ENCODE measurements around the gene WWOX. TPM values are rescaled to one million over a fixed set of nuclear protein-coding genes. Genes with fewer than 3 reads are reported as not detected.

The WWOX gene
- total RNA-seq, 1 experiment from 2014 or later: 35.6 TPM

DNA sequence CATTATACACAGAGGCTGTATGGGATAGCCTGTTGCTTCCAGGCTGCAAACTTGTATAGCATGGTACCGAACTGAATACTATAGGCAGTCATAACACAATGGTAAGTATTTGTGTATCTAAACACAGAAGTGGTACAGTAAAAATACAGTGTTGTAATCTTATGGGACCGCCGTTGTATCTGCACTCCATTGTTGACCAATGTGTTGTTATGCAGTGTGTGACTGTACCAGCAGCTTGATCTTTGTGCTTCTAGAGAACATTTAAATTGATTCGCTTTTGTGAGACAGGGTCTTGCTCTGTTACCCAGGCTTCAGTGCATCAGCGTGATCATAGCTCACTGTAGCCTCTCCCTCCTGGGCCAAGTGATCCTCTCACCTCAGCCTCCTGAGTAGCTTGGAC, 31.5 kb downstream of the WWOX start:
- Histone ChIP-seq H3K36me3 (ENCODE audit: low read depth) (no peaks in the 10 kb centered on the region), H3F3A (ENCODE audit: insufficient read depth, low read depth) (no peaks in the 10 kb centered on the region), H3K27ac (no peak overlapping the region), H3K4me2 (no peak overlapping the region), H3K9me2 (ENCODE audit: insufficient read depth) (no peaks in the 10 kb centered on the region), H3K4me3 (no peak overlapping the region), H3K9me3 (ENCODE audit: insufficient read depth, low read depth) (no peaks in the 10 kb centered on the region), H3K4me1 (replicated peaks; ENCODE audit: insufficient read depth) (no peaks in the 10 kb centered on the region), H3K79me2 (ENCODE audit: low read depth) (no peaks in the 10 kb centered on the region), H4K20me1 (ENCODE audit: insufficient read depth) (no peaks in the 10 kb centered on the region), H3K27me3 (ENCODE audit: insufficient read depth, low read depth) (no peaks in the 10 kb centered on the region), H2AFZ (no peak overlapping the region)
- no peak for TF ChIP-seq EZH2 (IDR thresholded peaks at IDR 0.05; ENCODE audit: low read depth)
- TF ChIP-seq, protein P1, sequence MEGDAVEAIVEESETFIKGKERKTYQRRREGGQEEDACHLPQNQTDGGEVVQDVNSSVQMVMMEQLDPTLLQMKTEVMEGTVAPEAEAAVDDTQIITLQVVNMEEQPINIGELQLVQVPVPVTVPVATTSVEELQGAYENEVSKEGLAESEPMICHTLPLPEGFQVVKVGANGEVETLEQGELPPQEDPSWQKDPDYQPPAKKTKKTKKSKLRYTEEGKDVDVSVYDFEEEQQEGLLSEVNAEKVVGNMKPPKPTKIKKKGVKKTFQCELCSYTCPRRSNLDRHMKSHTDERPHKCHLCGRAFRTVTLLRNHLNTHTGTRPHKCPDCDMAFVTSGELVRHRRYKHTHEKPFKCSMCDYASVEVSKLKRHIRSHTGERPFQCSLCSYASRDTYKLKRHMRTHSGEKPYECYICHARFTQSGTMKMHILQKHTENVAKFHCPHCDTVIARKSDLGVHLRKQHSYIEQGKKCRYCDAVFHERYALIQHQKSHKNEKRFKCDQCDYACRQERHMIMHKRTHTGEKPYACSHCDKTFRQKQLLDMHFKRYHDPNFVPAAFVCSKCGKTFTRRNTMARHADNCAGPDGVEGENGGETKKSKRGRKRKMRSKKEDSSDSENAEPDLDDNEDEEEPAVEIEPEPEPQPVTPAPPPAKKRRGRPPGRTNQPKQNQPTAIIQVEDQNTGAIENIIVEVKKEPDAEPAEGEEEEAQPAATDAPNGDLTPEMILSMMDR (conservative IDR thresholded peaks at IDR 0.05): no peak
- no peak for DNase-seq
- ChIA-PET CTCF (no interaction called here), POLR2A (ENCODE audit: unreplicated experiment) (no interaction called here)
- BruUV-seq (replicated peaks): no TSS peak
- intact Hi-C loops (cut with micrococcal nuclease; ENCODE audit: unreplicated experiment): no loop called here

GRCh38 chr16:78133919-78134318, 34.5 kb downstream of the WWOX start:
- no peaks in the 10 kb centered on the region for H3K79me2 ChIP-seq (ENCODE audit: low read depth)
- no peaks in the 10 kb centered on the region for H3K9me2 ChIP-seq (ENCODE audit: insufficient read depth)
- no peaks in the 10 kb centered on the region for H3K27me3 ChIP-seq (ENCODE audit: insufficient read depth, low read depth)
- no peaks in the 10 kb centered on the region for H4K20me1 ChIP-seq (ENCODE audit: insufficient read depth)
- H2AFZ ChIP-seq: no peak overlapping the region
- TF ChIP-seq, protein P1 (conservative IDR thresholded peaks at IDR 0.05): no peak
- TF ChIP-seq EZH2 (IDR thresholded peaks at IDR 0.05; ENCODE audit: low read depth): no peak
- no peaks in the 10 kb centered on the region for H3K36me3 ChIP-seq (ENCODE audit: low read depth)
- BruUV-seq (replicated peaks): no TSS peak
- no peak overlapping the region for H3K4me2 ChIP-seq
- no peak overlapping the region for H3K4me3 ChIP-seq
- no peak overlapping the region for H3K27ac ChIP-seq
- no peaks in the 10 kb centered on the region for H3K4me1 ChIP-seq (replicated peaks; ENCODE audit: insufficient read depth)
- CTCF ChIA-PET: no interaction called here
- no peaks in the 10 kb centered on the region for H3F3A ChIP-seq (ENCODE audit: insufficient read depth, low read depth)
- intact Hi-C loops (cut with micrococcal nuclease; ENCODE audit: unreplicated experiment): no loop called here
- no peak for DNase-seq
- no peaks in the 10 kb centered on the region for H3K9me3 ChIP-seq (ENCODE audit: insufficient read depth, low read depth)
- POLR2A ChIA-PET (ENCODE audit: unreplicated experiment): no interaction called here

- no peaks in the 10 kb centered on the region for H3K36me3 ChIP-seq (ENCODE audit: low read depth)
- ChIA-PET CTCF (no interaction called here), POLR2A (ENCODE audit: unreplicated experiment) (interaction anchor here (0.7 kb wide), 1 partner anchor 15 kb away, joined by 3 read pairs; no protein-coding TSS in a partner anchor)
- H4K20me1 ChIP-seq (ENCODE audit: insufficient read depth): no peaks in the 10 kb centered on the region
- no peak overlapping the region for H3K27ac ChIP-seq
- no peak for DNase-seq
- no peaks in the 10 kb centered on the region for H3F3A ChIP-seq (ENCODE audit: insufficient read depth, low read depth)
- H3K27me3 ChIP-seq (ENCODE audit: insufficient read depth, low read depth): no peaks in the 10 kb centered on the region
- H3K9me2 ChIP-seq (ENCODE audit: insufficient read depth): no peaks in the 10 kb centered on the region
- H3K4me3 ChIP-seq: no peak overlapping the region
- no peaks in the 10 kb centered on the region for H3K4me1 ChIP-seq (replicated peaks; ENCODE audit: insufficient read depth)
- no peak overlapping the region for H3K4me2 ChIP-seq
- H3K79me2 ChIP-seq (ENCODE audit: low read depth): no peaks in the 10 kb centered on the region
- intact Hi-C loops (cut with micrococcal nuclease; ENCODE audit: unreplicated experiment): no loop called here
- BruUV-seq (replicated peaks): no TSS peak
- no peak overlapping the region for H2AFZ ChIP-seq
- H3K9me3 ChIP-seq (ENCODE audit: insufficient read depth, low read depth): no peaks in the 10 kb centered on the region
- TF ChIP-seq EZH2 (IDR thresholded peaks at IDR 0.05; ENCODE audit: low read depth): no peak
- TF ChIP-seq, protein P1 (conservative IDR thresholded peaks at IDR 0.05): no peak
These were observed 35.6 kb downstream of the WWOX start for GRCh38 chr16:78134944-78135619.

All from PC-9 (cell line).